Limb (tissue), 2 donors: ENCODE results near the gene ALLC.

Experiments used
- DNase-seq, 2 donors: peaks; one replicate each; pipeline ENCODE4 v3.0.0-alpha.2; 2016; ENCODE audit errors: extremely low spot score in 2 of 2

ALLC gene

DNA sequence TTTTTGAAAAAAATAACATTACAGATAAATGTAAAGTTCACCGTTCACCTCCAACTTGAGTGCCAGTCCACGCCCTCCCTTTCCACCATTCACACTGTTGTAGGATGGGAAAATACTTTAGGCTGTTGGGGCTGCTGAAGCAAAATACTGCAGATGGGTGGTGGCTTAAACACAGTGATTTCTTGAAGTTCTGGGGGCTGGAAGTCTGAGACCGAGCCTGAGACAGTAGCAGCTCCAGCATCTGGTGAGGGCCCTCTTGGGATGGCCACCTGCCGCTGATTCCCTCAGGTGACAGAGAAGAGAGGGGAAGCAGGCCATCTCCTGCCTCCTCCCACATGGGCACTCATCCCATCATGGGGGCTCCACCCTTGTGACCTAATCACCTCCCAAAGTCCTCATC lies 17.7 kb downstream of the ALLC start:
- no peak for DNase-seq

GRCh38 chr2:3677436-3677835 lies 19.4 kb downstream of the ALLC start:
- no peak for DNase-seq

DNA sequence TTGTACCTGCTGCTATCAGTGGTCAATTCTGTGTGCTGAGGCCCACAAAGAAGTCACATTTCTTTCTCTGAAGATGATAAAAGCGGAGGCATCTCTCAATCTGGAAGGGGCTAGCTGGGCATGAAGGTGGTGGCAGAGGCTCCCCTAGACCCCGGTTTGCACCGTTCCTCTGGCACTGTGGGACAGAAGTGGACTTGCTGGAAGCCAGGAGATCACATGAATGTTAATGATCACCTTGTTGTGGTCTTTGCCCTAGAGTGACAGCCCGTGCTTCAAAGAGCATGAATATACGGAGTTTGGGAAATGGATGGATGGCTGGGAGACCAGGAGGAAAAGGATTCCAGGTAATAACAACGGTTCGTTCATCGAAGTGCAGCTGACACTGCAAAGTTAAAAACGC lies 20.2 kb downstream of the ALLC start:
- DNase-seq = no peak

DNA sequence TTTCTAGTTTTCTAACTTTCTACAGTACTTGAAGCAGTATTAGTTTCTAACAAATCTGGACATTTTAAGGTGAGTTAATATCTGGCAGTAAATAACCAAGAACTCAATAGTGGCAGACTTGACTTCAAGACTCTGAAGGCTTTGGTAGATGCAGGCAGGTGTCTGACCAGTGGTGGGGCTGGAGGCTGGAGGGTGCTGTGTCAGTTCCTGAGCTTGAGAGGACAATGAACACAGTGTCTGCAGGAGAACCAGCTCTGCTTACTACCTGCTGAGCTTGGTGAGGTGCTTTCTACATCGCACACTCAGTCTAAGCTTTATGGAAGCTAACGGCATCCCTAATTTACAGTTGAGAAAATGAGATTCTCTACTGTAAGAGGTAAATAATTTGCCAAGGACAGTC lies 21.2 kb downstream of the ALLC start:
- no peak for DNase-seq

DNA sequence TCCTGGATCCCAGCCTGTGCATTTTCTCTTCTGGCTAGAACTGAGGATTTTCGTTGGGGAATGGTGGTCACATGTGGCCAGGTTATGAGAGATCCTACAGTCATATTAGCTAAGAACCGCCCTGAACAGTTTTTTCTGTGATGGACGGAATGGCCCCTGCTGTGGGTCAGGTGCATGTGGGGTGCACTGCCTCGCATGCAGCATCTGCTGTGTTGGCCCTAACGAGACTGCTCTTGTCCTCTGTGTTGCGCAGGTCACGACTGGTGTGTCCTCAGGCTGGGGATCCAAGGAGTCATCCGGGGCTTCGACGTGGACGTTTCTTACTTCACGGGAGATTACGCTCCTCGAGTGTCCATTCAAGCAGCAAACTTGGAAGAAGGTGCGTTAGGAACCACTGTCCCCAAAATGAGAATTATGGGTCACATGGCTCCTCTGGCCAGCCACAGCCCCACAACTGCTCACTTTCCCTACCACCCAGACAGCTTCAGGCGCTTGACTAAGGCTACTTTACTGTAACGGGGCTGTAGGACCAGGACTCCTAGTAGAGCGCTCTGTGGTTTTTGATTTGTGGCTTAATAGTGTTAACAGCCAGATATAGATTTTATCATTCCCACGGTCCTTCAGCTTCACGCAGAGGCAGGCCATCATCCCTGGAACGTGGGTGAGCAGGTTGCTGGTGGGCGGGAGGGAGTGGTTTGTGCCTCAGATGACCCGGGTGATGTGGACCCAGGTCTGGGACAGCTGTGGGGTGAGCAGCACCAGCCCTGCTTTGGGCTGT lies 21.8 kb downstream of the ALLC start:
- DNase-seq = no peak

DNA sequence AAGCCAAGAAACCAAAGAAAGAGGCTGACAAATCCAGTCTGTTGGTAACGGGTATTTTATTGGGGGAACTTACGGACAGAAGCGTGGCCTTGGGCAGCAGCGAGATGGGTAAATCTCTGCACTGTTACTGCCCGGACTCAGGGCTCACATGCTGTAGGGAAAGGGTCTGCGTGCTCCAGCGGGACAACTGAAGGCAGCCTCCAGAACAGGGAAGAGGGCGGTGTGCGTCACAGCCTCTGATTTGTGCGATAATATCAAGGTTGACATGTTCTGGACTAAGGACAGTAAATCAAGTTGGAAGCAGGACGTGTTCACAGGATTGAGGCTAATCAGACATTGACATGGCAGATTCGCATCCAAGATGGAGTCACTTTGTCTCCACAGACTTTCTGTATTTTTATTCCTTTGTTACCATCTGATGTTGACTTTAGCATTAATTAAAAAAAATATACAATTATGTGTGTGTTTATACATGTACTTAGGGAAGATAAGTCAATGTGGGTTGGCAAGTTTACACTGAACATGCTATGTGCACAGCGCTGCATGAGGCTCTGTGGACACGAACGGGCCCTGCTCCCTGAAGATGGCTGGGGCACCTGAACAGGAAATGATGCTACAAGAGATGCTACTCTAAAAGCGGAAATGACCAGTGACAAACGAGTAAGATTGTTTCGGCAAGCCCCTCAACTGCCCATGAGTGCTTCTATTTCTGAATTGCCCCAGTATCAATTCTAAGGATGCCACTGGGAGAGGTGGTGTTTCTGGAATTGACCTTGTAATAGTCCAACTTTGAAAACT lies 22.7 kb downstream of the ALLC start:
- no peak for DNase-seq

GRCh38 chr2:3681625-3682024 lies 23.6 kb downstream of the ALLC start:
- no peak for DNase-seq

DNA sequence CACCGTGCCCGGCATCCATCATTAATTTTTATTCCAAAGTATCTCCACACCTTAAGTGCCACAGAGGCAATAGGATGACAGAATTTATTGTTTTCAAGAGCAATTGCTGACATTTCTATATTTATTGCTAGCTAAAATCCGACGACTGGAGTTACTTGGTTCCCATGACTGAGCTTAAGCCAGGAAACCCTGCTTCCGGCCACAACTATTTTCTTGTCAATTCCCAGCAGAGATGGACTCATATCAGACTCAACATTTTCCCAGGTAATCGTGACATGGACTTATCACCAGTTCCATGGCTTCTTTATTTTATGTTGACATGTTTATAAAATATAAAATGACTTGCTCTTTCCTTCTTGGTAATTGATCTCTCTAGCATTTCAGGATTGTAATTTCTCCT lies 24.8 kb downstream of the ALLC start:
- DNase-seq = no peak

GRCh38 chr2:3683748-3684454 lies 25.9 kb downstream of the ALLC start:
- no peak for DNase-seq

DNA sequence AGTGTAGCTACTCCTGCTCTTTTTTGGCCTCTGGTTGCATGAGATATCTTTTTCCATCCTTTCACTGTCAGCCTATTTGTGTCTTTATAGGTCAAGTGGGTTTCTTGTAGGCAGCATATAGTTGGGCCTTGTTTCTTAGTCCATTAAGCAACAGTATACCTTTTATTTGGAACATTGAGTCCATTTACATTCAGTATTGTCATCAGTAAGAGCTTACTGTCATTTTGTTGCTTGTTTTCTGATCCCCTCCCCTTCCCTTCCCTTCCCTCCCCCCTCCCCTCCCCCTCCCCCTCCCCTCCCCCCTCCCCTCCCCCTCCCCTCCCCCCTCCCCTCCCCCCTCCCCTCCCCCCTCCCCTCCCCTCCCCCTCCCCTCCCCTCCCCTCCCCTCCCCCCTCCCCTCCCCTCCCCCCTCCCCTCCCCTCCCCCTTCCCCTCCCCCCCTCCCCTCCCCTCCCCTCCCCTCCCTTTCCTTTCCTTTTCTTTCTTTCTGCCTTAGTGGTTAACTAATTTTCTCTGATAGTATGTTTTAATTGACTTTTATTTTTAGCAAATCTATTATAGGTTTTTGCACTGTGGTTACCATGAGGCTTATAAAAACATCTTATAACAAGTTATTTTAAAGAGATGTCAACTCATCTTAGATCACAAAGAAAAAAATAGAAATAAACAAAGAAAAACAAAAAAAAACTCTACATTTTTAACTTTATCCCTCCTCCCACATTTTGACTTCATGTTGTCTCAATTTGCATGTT lies 32.2 kb downstream of the ALLC start:
- no peak for DNase-seq

- no peak for DNase-seq
These were observed 34.4 kb downstream of the ALLC start for GRCh38 chr2:3692375-3692774.

DNA sequence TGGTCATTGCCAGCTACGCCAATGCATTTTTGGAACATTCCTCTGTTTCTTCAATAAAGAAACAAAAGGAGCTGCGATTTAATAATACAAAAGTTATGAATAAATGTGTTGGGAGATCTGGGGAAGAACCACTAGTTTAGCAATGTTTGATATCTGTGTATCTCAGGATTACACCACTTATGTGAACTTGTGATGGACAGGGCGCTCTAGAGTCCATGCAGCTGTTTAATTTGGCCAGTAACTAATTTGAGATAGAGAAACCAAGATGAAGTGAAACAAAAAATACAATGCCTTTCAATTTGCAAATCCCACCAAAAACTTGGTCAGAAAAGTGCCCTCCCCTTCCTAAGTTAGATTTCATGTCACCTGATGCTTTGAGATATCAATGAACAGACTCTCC lies 38.5 kb downstream of the ALLC start:
- no peak for DNase-seq

- no peak for DNase-seq
These were observed 43.1 kb downstream of the ALLC start for GRCh38 chr2:3701071-3701470.

DNA sequence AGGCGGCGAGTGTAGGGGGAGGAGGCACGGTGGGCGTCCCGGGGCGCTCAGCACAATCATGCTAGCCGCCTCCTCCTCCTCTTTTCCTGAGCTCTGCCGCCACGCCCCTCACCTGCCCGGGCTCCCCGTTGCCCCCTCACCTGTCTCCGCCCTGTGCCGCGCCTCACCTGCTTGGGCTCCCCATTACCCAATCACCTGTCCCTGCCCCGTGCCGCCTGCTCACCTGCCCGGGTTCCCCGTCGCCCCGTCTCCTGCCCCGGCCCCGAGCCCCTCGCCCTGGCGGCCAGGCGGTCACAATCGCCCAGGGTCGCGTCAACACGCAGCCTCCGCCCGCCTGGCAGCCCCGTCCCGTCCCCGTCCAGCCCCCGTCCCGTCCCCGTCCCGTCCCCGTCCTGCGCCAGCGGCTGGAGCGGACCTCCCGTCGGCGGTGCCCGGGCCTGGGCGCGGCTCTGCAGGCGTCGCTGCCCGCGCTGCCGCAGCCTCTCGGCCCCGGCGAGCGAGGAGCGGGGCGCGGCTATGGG lies 45.3 kb downstream of the ALLC start, which contains the start of gene DCDC2C:
Gene DCDC2C (plus strand): TSS at position 340 of the 521 bp plus-strand sequence. CDS start 177 bp downstream, at position 517.
- DNase-seq = no peak

GRCh38 chr2:3703757-3704355 lies 45.9 kb downstream of the ALLC start:
- no peak for DNase-seq

DNA sequence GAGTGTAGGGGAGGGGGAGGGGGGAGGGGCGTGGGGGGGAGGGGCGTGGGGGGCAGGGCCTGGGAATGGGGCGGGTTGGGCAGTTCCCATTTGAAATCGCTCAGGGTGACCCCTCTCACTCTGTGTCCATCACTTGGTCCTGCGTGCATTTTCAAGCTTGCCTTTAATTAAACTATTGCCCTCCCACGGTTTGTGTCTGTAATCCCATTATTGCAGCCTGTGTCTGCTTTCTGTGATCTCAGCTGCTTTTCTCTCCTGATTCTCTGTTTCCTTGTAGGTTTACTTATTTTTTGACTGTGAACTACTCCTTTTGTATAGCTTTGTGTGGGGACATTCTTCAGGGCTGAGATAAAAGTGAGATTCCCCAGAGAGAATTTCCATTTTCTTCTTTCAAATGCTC lies 46.7 kb downstream of the ALLC start:
- no peak for DNase-seq

DNA sequence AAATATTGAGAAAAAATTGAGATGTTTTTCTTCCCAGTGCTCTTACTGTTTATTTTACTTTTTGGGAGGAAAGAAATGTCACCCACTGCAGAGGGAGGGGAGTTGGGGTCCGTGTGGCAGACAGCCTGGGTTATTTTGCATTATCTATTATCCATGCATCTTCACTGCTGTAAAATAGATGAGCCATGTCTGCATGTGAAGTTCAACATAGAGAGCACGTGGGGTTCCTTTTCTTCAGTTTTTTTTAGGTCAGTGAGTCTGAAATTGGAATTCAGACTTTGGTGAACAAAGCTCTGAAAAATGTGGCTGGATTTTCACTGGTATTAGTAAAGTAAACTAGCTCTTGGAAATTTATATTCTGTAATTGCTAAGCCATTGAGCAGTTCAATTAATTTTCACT lies 47.8 kb downstream of the ALLC start:
- DNase-seq = no peak

GRCh38 chr2:3706892-3707291 lies 48.9 kb downstream of the ALLC start:
- no peak for DNase-seq

GRCh38 chr2:3708576-3708975 lies 50.6 kb downstream of the ALLC start:
- DNase-seq = no peak

GRCh38 chr2:3709225-3709624 lies 51.2 kb downstream of the ALLC start:
- no peak for DNase-seq

DNA sequence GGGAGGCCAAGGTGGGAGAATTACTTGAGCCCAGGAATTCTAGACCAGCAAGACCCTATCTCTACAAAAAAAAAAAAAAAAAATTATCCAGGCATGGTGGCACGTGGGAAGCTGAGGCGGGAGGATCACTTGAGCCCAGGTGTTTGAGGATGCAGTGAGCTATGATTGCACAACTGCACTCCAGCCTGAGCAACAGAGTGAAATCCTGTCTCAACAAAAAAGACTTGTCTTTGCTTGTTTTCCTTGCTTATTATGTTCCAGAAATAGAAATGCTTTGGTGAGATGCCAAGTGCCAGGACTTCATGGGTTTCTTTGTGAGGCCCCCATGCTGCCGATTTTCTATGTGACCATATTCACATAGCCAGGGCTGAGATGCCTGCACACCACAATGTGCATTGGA lies 54.4 kb downstream of the ALLC start:
- no peak for DNase-seq
